ENCODE measurements around the gene ZBTB7C.

The ZBTB7C gene

DNA sequence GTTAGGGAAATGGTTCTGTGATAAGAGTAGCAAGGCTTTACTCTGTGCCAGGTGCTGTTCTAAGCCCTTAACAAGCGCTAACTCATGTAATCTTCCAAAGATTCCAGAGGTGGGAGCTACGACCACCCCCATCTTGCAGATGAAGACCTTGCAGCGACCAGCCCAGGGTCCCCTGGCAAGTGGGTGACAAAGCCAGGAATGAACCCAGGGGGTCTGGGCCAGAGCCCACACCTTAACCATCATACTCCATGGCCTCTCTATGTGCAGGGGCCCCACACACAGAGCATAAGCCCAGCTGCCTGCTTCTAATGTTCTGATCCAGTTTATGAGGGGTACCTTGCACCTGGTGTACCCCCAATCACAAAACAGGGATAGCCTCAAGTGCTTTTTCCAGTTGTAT lies 105.3 kb downstream of the ZBTB7C start:
- no peak for TF ChIP-seq SIN3A (IDR thresholded peaks at IDR 0.05; ENCODE audit: borderline replicate concordance, insufficient read depth, low read length)
- no peak for TF ChIP-seq TAF1 (IDR thresholded peaks at IDR 0.05; ENCODE audit: borderline replicate concordance, insufficient read depth, low read length)
- TF ChIP-seq, protein P1, sequence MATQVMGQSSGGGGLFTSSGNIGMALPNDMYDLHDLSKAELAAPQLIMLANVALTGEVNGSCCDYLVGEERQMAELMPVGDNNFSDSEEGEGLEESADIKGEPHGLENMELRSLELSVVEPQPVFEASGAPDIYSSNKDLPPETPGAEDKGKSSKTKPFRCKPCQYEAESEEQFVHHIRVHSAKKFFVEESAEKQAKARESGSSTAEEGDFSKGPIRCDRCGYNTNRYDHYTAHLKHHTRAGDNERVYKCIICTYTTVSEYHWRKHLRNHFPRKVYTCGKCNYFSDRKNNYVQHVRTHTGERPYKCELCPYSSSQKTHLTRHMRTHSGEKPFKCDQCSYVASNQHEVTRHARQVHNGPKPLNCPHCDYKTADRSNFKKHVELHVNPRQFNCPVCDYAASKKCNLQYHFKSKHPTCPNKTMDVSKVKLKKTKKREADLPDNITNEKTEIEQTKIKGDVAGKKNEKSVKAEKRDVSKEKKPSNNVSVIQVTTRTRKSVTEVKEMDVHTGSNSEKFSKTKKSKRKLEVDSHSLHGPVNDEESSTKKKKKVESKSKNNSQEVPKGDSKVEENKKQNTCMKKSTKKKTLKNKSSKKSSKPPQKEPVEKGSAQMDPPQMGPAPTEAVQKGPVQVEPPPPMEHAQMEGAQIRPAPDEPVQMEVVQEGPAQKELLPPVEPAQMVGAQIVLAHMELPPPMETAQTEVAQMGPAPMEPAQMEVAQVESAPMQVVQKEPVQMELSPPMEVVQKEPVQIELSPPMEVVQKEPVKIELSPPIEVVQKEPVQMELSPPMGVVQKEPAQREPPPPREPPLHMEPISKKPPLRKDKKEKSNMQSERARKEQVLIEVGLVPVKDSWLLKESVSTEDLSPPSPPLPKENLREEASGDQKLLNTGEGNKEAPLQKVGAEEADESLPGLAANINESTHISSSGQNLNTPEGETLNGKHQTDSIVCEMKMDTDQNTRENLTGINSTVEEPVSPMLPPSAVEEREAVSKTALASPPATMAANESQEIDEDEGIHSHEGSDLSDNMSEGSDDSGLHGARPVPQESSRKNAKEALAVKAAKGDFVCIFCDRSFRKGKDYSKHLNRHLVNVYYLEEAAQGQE (IDR thresholded peaks at IDR 0.05; ENCODE audit: insufficient read depth in 1 of 2, low read depth in 2 of 2, low read length in 2 of 2) = no peak
- no peak for TF ChIP-seq POLR2AphosphoS5 (IDR thresholded peaks at IDR 0.05; ENCODE audit: low read depth, low read length)
- TF ChIP-seq FOXP2 (optimal IDR thresholded peaks at IDR 0.05; ENCODE audit: borderline replicate concordance, extremely low read depth, extremely low read length, insufficient read depth) = no peak

DNA sequence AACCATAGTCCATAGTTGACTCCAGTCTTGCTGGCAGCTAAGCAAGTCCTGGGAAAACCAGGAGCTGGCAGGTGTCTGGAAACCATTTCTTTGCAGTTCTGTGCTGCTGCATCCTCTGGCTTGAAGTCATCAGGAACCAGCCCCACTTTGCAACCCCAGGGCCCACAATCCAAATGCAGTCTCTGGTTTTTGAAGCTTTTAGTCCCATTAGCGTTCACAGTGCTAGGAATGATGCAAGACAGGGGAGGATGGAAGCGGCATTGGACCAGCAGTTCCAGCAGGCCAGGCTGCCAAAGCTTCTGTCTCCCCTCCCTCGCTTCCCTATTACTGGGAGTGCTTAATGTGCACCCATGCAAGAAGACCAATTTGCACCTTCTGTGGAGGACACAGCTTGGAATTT lies 106.4 kb downstream of the ZBTB7C start:
- TF ChIP-seq, protein P1 (IDR thresholded peaks at IDR 0.05; ENCODE audit: insufficient read depth in 1 of 2, low read depth in 2 of 2, low read length in 2 of 2) = no peak
- TF ChIP-seq FOXP2 (optimal IDR thresholded peaks at IDR 0.05; ENCODE audit: borderline replicate concordance, extremely low read depth, extremely low read length, insufficient read depth) = no peak
- TF ChIP-seq TAF1 (IDR thresholded peaks at IDR 0.05; ENCODE audit: borderline replicate concordance, insufficient read depth, low read length) = no peak
- TF ChIP-seq SIN3A (IDR thresholded peaks at IDR 0.05; ENCODE audit: borderline replicate concordance, insufficient read depth, low read length) = no peak
- TF ChIP-seq POLR2AphosphoS5 (IDR thresholded peaks at IDR 0.05; ENCODE audit: low read depth, low read length) = no peak

DNA sequence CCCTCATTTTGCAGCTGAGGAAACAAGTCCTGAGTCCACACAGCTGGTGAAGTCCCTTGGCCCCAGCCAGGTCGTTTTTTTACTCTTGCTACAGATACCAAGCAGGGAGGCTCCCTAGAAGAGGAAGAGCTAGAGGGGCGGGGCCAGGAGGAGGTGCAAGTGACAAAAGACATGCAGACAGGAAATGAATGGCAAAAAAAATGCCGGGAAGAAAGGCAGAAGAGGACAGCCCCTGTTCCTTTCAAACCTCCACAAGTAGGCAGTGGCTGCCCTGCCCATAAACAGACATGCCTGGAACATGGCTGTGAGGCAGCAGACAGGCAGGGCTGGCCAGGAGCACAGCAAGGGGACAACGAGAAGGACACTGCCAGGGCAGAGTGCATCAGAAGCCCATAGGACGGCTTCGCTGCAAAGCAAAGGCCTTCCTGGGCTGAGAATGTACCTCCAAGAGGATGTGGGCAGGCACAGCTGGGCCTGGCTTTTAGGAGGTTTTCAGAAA lies 108.7 kb downstream of the ZBTB7C start:
- TF ChIP-seq POLR2AphosphoS5 (IDR thresholded peaks at IDR 0.05; ENCODE audit: low read depth, low read length) (no peak), SIN3A (IDR thresholded peaks at IDR 0.05; ENCODE audit: borderline replicate concordance, insufficient read depth, low read length) (no peak), FOXP2 (optimal IDR thresholded peaks at IDR 0.05; ENCODE audit: borderline replicate concordance, extremely low read depth, extremely low read length, insufficient read depth) (no peak), TAF1 (IDR thresholded peaks at IDR 0.05; ENCODE audit: borderline replicate concordance, insufficient read depth, low read length) (no peak)
- TF ChIP-seq, protein P1 (IDR thresholded peaks at IDR 0.05; ENCODE audit: insufficient read depth in 1 of 2, low read depth in 2 of 2, low read length in 2 of 2) = no peak

DNA sequence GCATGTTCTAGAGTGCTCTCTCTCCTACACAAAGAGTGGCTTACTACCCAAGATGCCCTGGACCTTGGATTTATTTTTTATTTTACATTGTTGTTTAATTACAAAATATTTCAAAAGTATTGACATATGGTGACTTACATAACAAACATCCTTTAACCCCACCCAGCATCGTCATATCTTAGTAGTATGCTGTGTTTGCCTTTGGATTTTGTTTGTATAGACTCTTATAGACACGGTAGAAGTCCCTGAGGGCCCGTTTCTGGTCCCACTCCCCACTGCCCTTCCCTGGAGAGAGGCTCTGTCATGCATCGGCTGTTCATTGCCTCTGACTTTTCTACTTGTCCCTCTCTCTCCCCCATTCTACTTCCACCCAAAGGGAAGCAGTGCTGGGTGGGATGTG lies 112.0 kb downstream of the ZBTB7C start:
- no peak for TF ChIP-seq FOXP2 (optimal IDR thresholded peaks at IDR 0.05; ENCODE audit: borderline replicate concordance, extremely low read depth, extremely low read length, insufficient read depth)
- TF ChIP-seq, protein P1 (IDR thresholded peaks at IDR 0.05; ENCODE audit: insufficient read depth in 1 of 2, low read depth in 2 of 2, low read length in 2 of 2) = no peak
- TF ChIP-seq SIN3A (IDR thresholded peaks at IDR 0.05; ENCODE audit: borderline replicate concordance, insufficient read depth, low read length) = no peak
- no peak for TF ChIP-seq TAF1 (IDR thresholded peaks at IDR 0.05; ENCODE audit: borderline replicate concordance, insufficient read depth, low read length)
- no peak for TF ChIP-seq POLR2AphosphoS5 (IDR thresholded peaks at IDR 0.05; ENCODE audit: low read depth, low read length)

DNA sequence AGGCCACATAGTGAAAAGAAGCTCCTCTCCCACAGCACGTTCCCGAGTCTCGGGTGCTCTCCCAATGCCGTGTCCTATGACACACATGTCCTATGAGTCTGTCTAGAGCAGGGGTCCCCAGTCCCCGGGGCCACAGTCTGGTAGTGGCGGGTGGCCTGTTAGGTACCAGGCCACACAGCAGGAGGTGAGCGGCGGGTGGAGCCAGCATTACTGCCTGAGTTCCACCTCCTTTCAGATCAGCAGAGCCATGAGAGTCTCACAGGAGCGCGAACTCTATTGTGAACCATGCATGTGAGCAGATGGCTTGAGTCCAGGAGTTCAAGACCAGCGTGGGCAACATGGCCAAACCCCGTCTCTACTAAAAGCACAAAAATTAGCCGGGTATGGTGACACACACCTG lies 112.6 kb downstream of the ZBTB7C start:
- TF ChIP-seq FOXP2 (optimal IDR thresholded peaks at IDR 0.05; ENCODE audit: borderline replicate concordance, extremely low read depth, extremely low read length, insufficient read depth) = no peak
- no peak for TF ChIP-seq POLR2AphosphoS5 (IDR thresholded peaks at IDR 0.05; ENCODE audit: low read depth, low read length)
- TF ChIP-seq, protein P1 (IDR thresholded peaks at IDR 0.05; ENCODE audit: insufficient read depth in 1 of 2, low read depth in 2 of 2, low read length in 2 of 2) = no peak
- no peak for TF ChIP-seq SIN3A (IDR thresholded peaks at IDR 0.05; ENCODE audit: borderline replicate concordance, insufficient read depth, low read length)
